A673 (cell line): Measurements from ENCODE around the gene RASA2. TPM values are rescaled to one million over a fixed set of nuclear protein-coding genes. Genes with fewer than 3 reads are reported as not detected.

Experiments used
- BruUV-seq: library from RNA; stranded (reverse); fragments of 400-500 nt; replicated peaks from 2 replicates; lab custom pipeline; 2021; lab: Mats Ljungman, UMichigan
- CTCF ChIA-PET: fragments of 300-600 bp; sonication (Branson Sonifier 250); formaldehyde crosslinking; loops from one replicate; lab custom pipeline; 2022; ENCODE audit warnings: antibody characterized with exemption; lab: Charles Lee
- POLR2A ChIA-PET: fragments of 300-600 bp; sonication (Branson Sonifier 250); formaldehyde crosslinking; loops from one replicate; lab custom pipeline; 2022; ENCODE audit warnings: antibody characterized with exemption; ENCODE audit not compliant: low non-redundant PET; lab: Charles Lee
- DNase-seq: peaks from one replicate; pipeline ENCODE4 v3.0.0-alpha.2; 2015; ENCODE audit warnings: low spot score
- H3K27ac ChIP-seq: fragments of 200-600 bp; sonication (generic); 2 replicates; pipeline ENCODE4 v1.5.1; 2016; ENCODE audit warnings: mixed run types, low read depth, mild to moderate bottlenecking, mixed read lengths, antibody characterized with exemption, low read length; ENCODE audit not compliant: poor library complexity, severe bottlenecking
- H3K27me3 ChIP-seq: fragments of 200-600 bp; sonication (generic); replicated peaks from 2 replicates; pipeline ENCODE4 v1.6.1; 2017; ENCODE audit warnings: mixed run types, low read depth, mild to moderate bottlenecking, mixed read lengths, antibody characterized with exemption, low read length; ENCODE audit not compliant: insufficient read depth, poor library complexity
- H3K36me3 ChIP-seq: fragments of 200-600 bp; sonication (generic); 2 replicates; pipeline ENCODE4 v1.6.1; 2016; ENCODE audit warnings: mixed run types, mild to moderate bottlenecking, mixed read lengths, antibody characterized with exemption, low read length; ENCODE audit not compliant: insufficient read depth, poor library complexity, severe bottlenecking
- H3K4me1 ChIP-seq: fragments of 200-600 bp; sonication (generic); 2 replicates; pipeline ENCODE4 v1.6.1; 2017; ENCODE audit warnings: mixed run types, mild to moderate bottlenecking, mixed read lengths, antibody characterized with exemption, low read length; ENCODE audit not compliant: insufficient read depth, poor library complexity, severe bottlenecking
- H3K4me3 ChIP-seq: fragments of 200-600 bp; sonication (generic); 2 replicates; pipeline ENCODE4 v1.5.1; 2016; ENCODE audit warnings: low read depth, mixed run types, mild to moderate bottlenecking, mixed read lengths, low read length; ENCODE audit not compliant: poor library complexity, severe bottlenecking
- H3K9me3 ChIP-seq: fragments of 200-600 bp; sonication (generic); 2 replicates; pipeline ENCODE4 v1.6.1; 2016; ENCODE audit warnings: mixed run types, low read depth, mild to moderate bottlenecking, mixed read lengths, antibody characterized with exemption, low read length; ENCODE audit not compliant: poor library complexity, severe bottlenecking
- EZH2 ChIP-seq: fragments of 200-600 bp; sonication (generic); IDR thresholded peaks from 2 replicates; pipeline ENCODE4 v1.6.1; 2017; ENCODE audit warnings: borderline replicate concordance, low read depth, mild to moderate bottlenecking, mixed read lengths, antibody characterized with exemption, low read length; ENCODE audit not compliant: poor library complexity, severe bottlenecking
- intact Hi-C: fragments of 100-400 bp; cut with micrococcal nuclease; formaldehyde crosslinking; loops from one replicate; pipeline ENCODE4 v1.10.0; 2022; ENCODE audit not compliant: unreplicated experiment
- total RNA-seq: library from RNA; stranded (reverse); gene quantifications from 2 replicates; pipeline ENCODE4 v1.2.3, GENCODE V29; 2021
- TF ChIP-seq, protein P1 (sequence below): fragments of 300-800, 200-600 bp; sonication (generic); conservative IDR thresholded peaks from 2 replicates; pipeline ENCODE4 v1.5.1; 2017; ENCODE audit warnings: low read depth, mild to moderate bottlenecking, antibody characterized with exemption, low read length, moderate library complexity, mixed read lengths

RASA2 gene
- total RNA-seq, 1 experiment from 2014 or later: 17.1 TPM

DNA sequence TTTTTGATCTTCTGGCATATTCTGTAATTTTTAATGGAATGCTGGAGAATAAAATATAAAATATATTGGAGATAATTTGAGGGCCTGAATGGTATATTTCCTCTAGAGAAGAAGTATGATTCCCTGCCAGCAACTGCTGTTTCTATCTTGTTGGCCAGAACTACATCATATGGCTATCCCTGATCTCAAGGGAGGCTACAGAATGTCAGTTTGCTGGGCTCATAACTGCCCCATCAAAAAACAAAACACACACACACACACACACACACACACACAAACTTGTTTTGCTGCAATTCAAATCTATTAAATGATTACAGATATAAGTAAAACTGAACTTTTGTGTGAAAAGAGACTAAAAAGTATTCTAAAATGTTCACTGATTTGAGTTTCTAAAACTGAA, 51.0 kb downstream of the RASA2 start:
- ChIA-PET CTCF (no interaction called here), POLR2A (no interaction called here)
- H3K4me1 ChIP-seq: peaks cover 14% of the 10 kb centered on the region
- no peak for DNase-seq
- intact Hi-C loops: no loop called here
- peaks cover 9% of the 10 kb centered on the region for H3K9me3 ChIP-seq
- peaks cover 14% of the 10 kb centered on the region for H3K36me3 ChIP-seq
- H3K27ac ChIP-seq: no peak overlapping the region
- H3K4me3 ChIP-seq: no peak overlapping the region
- no peaks in the 10 kb centered on the region for H3K27me3 ChIP-seq
- no TSS peak for BruUV-seq
- TF ChIP-seq EZH2: no peak
- TF ChIP-seq, protein P1, sequence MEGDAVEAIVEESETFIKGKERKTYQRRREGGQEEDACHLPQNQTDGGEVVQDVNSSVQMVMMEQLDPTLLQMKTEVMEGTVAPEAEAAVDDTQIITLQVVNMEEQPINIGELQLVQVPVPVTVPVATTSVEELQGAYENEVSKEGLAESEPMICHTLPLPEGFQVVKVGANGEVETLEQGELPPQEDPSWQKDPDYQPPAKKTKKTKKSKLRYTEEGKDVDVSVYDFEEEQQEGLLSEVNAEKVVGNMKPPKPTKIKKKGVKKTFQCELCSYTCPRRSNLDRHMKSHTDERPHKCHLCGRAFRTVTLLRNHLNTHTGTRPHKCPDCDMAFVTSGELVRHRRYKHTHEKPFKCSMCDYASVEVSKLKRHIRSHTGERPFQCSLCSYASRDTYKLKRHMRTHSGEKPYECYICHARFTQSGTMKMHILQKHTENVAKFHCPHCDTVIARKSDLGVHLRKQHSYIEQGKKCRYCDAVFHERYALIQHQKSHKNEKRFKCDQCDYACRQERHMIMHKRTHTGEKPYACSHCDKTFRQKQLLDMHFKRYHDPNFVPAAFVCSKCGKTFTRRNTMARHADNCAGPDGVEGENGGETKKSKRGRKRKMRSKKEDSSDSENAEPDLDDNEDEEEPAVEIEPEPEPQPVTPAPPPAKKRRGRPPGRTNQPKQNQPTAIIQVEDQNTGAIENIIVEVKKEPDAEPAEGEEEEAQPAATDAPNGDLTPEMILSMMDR: no peak

DNA sequence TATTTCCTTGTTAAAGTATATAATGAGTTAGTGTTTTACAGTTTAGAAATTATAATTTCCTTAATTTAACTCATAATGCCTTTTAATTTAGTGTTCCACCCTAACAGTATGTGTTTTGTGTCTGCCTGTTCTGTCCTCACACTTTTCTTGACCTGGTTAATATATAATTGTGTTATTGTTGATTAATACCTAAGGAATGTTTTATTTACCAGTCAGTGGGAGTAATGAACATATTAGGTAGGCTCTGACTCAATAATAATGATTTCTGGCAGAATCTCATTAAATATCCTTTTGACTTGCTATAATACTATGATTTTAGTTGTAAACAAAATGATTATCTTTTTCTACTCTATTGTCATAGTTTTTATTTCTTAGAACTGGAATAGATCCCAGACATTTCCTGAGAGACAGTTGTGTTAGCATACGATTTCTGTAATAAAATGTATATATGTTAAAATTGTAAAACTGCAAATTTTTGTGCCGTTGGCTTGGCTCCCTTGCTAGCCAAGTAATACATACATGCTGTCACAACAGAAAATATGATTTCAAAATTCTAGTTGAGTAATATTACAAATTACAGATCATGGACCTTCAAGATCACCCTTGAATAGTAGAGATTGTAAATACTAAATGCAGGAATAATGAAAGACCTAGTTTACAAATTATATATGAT, 51.9 kb downstream of the RASA2 start:
- ChIA-PET POLR2A (no interaction called here), CTCF (no interaction called here)
- Histone ChIP-seq H3K4me1 (peaks cover 14% of the 10 kb centered on the region), H3K9me3 (peaks cover 16% of the 10 kb centered on the region), H3K36me3 (peaks cover 20% of the 10 kb centered on the region), H3K27ac (peak overlapping the region; percentile 11), H3K4me3 (no peak overlapping the region), H3K27me3 (no peaks in the 10 kb centered on the region)
- BruUV-seq: no TSS peak
- TF ChIP-seq EZH2: no peak
- TF ChIP-seq, protein P1: no peak
- DNase-seq: no peak
- intact Hi-C loops: no loop called here

DNA sequence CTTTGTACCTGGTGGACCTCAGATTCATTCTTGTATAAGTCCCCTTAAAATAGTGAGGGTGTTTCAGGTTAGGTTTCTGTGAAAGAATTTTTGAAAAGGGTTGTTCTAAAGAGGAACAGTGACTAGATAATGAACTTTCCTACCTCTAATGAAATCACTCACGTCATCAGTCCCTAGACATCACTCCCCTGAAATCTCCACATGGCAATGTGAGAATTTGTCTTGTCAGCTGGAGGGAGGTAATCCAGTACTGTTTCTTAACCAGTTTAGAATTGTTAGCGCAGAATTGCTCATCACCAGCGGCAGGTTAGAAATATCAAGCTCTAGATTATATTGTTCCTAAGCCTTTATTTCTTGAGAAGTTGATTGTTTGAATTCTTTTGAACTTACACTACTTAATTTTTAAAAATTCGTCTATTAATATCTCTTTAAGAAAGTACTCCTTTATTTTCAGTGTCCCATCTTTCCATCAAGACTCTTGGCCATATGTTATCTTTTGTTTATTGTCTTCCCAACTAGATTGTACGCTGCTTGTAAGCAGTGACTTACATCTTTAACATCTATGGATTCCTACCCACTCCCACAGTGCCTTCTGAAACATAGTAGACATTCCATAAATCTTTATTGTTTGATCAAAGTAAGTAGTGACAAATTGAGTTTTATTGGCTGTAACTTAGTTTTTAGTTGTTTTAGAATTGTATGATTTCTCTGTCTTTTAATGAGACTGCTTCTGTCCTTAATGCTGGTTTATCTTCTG, 52.8 kb downstream of the RASA2 start:
- intact Hi-C loops: no loop called here
- Histone ChIP-seq H3K4me1 (peaks cover 14% of the 10 kb centered on the region), H3K4me3 (no peak overlapping the region), H3K36me3 (peaks cover 20% of the 10 kb centered on the region), H3K9me3 (peaks cover 16% of the 10 kb centered on the region), H3K27me3 (no peaks in the 10 kb centered on the region), H3K27ac (peak overlapping the region; percentile 11)
- no peak for DNase-seq
- ChIA-PET POLR2A (no interaction called here), CTCF (no interaction called here)
- no TSS peak for BruUV-seq
- TF ChIP-seq, protein P1: no peak
- no peak for TF ChIP-seq EZH2
